IMR-90 (cell line): ENCODE data around the gene HEATR5A. TPM values are rescaled to one million over a fixed set of nuclear protein-coding genes. Genes with fewer than 3 reads are reported as not detected.

Experiments
- ATAC-seq: fragments of 200-7000 bp; cut with Tn5 transposase; 2 replicates; pipeline ENCODE4 v1.9.1; 2020; ENCODE audit warnings: low read depth, mild to moderate bottlenecking, moderate library complexity
- BruUV-seq: library from RNA; stranded (reverse); fragments of 400-500 nt; replicated peaks from 2 replicates; lab custom pipeline; 2021; lab: Mats Ljungman, UMichigan
- CTCF ChIA-PET: fragments of 300-600 bp; formaldehyde crosslinking; extraction: SDS; loops from one replicate; lab custom pipeline; 2021; ENCODE audit warnings: antibody characterized with exemption; lab: Yijun Ruan, JAX
- POLR2A ChIA-PET: fragments of 300-600 bp; sonication (Branson Sonifier 250); formaldehyde crosslinking; loops from one replicate; lab custom pipeline; 2022; ENCODE audit warnings: antibody characterized with exemption; ENCODE audit not compliant: unreplicated experiment; lab: Charles Lee
- DNase-seq: peaks from one replicate; pipeline ENCODE4 v3.0.0; 2013
- H2AFZ ChIP-seq: replicated peaks from 2 replicates; pipeline ENCODE3; 2013; ENCODE audit warnings: low read length, mild to moderate bottlenecking; ENCODE audit not compliant: poor library complexity
- H2AK5ac ChIP-seq: 2 replicates; pipeline ENCODE4 v1.6.1; 2013; ENCODE audit warnings: low read depth, low read length, inconsistent platforms
- H2AK9ac ChIP-seq: replicated peaks from 2 replicates; pipeline ENCODE3; 2013; ENCODE audit warnings: mild to moderate bottlenecking, low read depth, low read length, moderate library complexity; ENCODE audit not compliant: poor library complexity
- H2BK120ac ChIP-seq: 2 replicates; pipeline ENCODE4 v1.6.1; 2013; ENCODE audit warnings: low read depth, low read length, inconsistent platforms
- H2BK15ac ChIP-seq: 3 replicates; pipeline ENCODE4 v1.6.1; 2013; ENCODE audit warnings: low read depth, low read length, inconsistent platforms
- H2BK20ac ChIP-seq: 2 replicates; pipeline ENCODE4 v1.6.1; 2013; ENCODE audit warnings: low read depth, mild to moderate bottlenecking, inconsistent platforms, low read length, moderate library complexity
- H2BK5ac ChIP-seq: 2 replicates; pipeline ENCODE4 v1.6.1; 2013; ENCODE audit warnings: mild to moderate bottlenecking, low read depth, low read length, inconsistent platforms; ENCODE audit not compliant: poor library complexity, severe bottlenecking
- H3K14ac ChIP-seq: replicated peaks from 2 replicates; pipeline ENCODE4 v1.6.1; 2013; ENCODE audit warnings: low read depth, low read length, inconsistent platforms
- H3K18ac ChIP-seq: 2 replicates; pipeline ENCODE4 v1.6.1; 2013; ENCODE audit warnings: low read depth, low read length, control low read depth
- H3K23ac ChIP-seq: 2 replicates; pipeline ENCODE4 v1.6.1; 2013; ENCODE audit warnings: low read depth, low read length, inconsistent platforms
- H3K27ac ChIP-seq: 2 replicates; pipeline ENCODE4 v1.5.1; 2013; ENCODE audit warnings: mild to moderate bottlenecking, control low read depth, low read length; ENCODE audit not compliant: insufficient read depth
- H3K27me3 ChIP-seq: 2 replicates; pipeline ENCODE4 v1.6.1; 2013; ENCODE audit warnings: low read length; ENCODE audit not compliant: control insufficient read depth, insufficient read depth
- H3K36me3 ChIP-seq: 2 replicates; pipeline ENCODE4 v1.6.1; 2013; ENCODE audit warnings: low read length, mixed read lengths; ENCODE audit not compliant: control insufficient read depth, insufficient read depth
- H3K4ac ChIP-seq: 2 replicates; pipeline ENCODE4 v1.6.1; 2013; ENCODE audit warnings: low read depth, low read length, inconsistent platforms
- H3K4me1 ChIP-seq: 2 replicates; pipeline ENCODE4 v1.6.1; 2013; ENCODE audit warnings: low read length, mixed read lengths; ENCODE audit not compliant: control insufficient read depth, insufficient read depth
- H3K4me2 ChIP-seq: 2 replicates; pipeline ENCODE4 v1.6.1; 2013; ENCODE audit warnings: low read depth, mild to moderate bottlenecking, control low read depth, low read length, moderate library complexity
- H3K4me3 ChIP-seq: 2 replicates; pipeline ENCODE4 v1.5.1; 2013; ENCODE audit warnings: low read depth, mild to moderate bottlenecking, control low read depth, low read length, moderate library complexity; ENCODE audit not compliant: insufficient read depth
- H3K56ac ChIP-seq: 2 replicates; pipeline ENCODE4 v1.6.1; 2013; ENCODE audit warnings: low read length, inconsistent platforms; ENCODE audit not compliant: insufficient read depth; ENCODE audit errors: extremely low read depth
- H3K79me1 ChIP-seq, 2 experiments: 2 replicates each; pipeline ENCODE4 v1.6.1; 2013; ENCODE audit warnings: low read length in 2 of 2, inconsistent platforms in 1 of 2, low read depth in 1 of 2
- H3K9ac ChIP-seq: 2 replicates; pipeline ENCODE4 v1.6.1; 2013; ENCODE audit warnings: low read depth, low read length, control low read depth
- H3K9me1 ChIP-seq: 2 replicates; pipeline ENCODE4 v1.6.1; 2013; ENCODE audit warnings: low read length, inconsistent platforms; ENCODE audit not compliant: insufficient read depth
- H3K9me3 ChIP-seq: 2 replicates; pipeline ENCODE4 v1.6.1; 2013; ENCODE audit warnings: low read length; ENCODE audit not compliant: control insufficient read depth, insufficient read depth
- H4K20me1 ChIP-seq: 2 replicates; pipeline ENCODE4 v1.6.1; 2013; ENCODE audit warnings: low read length, inconsistent platforms; ENCODE audit not compliant: insufficient read depth
- H4K5ac ChIP-seq: 2 replicates; pipeline ENCODE4 v1.6.1; 2013; ENCODE audit warnings: mild to moderate bottlenecking, low read depth, low read length, control low read depth
- H4K8ac ChIP-seq, 2 experiments: 2 replicates each; pipeline ENCODE4 v1.6.1; 2013; ENCODE audit warnings: low read depth in 2 of 2, low read length in 2 of 2, control low read depth in 1 of 2, inconsistent platforms in 1 of 2
- H4K91ac ChIP-seq: 2 replicates; pipeline ENCODE4 v1.6.1; 2013; ENCODE audit warnings: low read depth, low read length, inconsistent platforms; ENCODE audit not compliant: insufficient read depth
- CEBPB ChIP-seq: IDR thresholded peaks from 2 replicates; pipeline ENCODE4 v1.6.1; 2012; ENCODE audit warnings: low read depth, low read length, improper control_type of control experiment
- MAFK ChIP-seq: IDR thresholded peaks from 2 replicates; pipeline ENCODE4 v1.6.1; 2012; ENCODE audit warnings: low read depth, low read length, improper control_type of control experiment
- WGBS, 2 experiments: methylation state at CpG; one replicate each; pipeline versions ENCODE4 v1.1.5 to v1.1.7; 2013; ENCODE audit warnings: missing lambda C conversion rate in 2 of 2; ENCODE audit not compliant: insufficient read length in 1 of 2; ENCODE audit errors: extremely low coverage in 2 of 2; 5-methylcytosine and 5-hydroxymethylcytosine counted together
- dilution Hi-C: fragments of 300-500 bp; cut with HindIII; formaldehyde crosslinking; loops from one replicate; pipeline ENCODE4 v1.14.3; 2018; ENCODE audit warnings: low sequenced_read_pairs; ENCODE audit not compliant: unreplicated experiment
- in situ Hi-C: fragments of 300-500 bp; cut with MboI; formaldehyde crosslinking; loops from 3 replicates; pipeline ENCODE4 v1.14.3; 2019; ENCODE audit warnings: low sequenced_read_pairs, inconsistent platforms, mixed read lengths
- intact Hi-C: fragments of 100-400 bp; cut with micrococcal nuclease; formaldehyde crosslinking; loops from 2 replicates; pipeline ENCODE4 v1.10.0; 2022
- polyA plus RNA-seq, 3 experiments: library from polyadenylated mRNA; depleted of rRNA; stranded (reverse); fragments of >200 nt; gene quantifications; 2 replicates each; pipeline ENCODE4 v1.2.3, GENCODE V29; 2012; ENCODE audit warnings: low replicate concordance in 1 of 3
- total RNA-seq: library from RNA; depleted of rRNA; stranded (reverse); fragments of >200 nt; gene quantifications from 2 replicates; pipeline ENCODE4 v1.2.3, GENCODE V29; 2012

The HEATR5A gene
- total and polyA plus RNA-seq, 2 of the 4 experiments (the other 2 are of a cell fraction): 14.0 to 48.9 TPM

DNA sequence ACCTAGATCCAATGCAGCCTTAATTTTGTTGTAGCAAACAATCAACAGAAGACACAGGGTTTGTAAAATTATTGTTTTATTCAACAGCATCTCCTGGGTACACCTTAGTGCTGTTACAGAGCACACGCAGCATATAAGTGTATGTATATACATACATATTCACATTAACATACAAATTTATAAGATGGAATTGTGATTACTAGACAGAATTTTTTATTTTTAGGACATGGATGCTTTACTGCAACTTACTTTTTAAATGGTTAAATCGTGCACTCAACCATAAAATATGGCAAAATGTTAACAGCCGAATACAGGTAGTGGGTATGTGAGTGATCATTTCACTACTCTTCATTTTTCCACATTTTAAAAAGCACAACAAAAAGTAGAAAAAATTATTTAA, 16.6 kb downstream of the HEATR5A start:
- Histone ChIP-seq H3K4me3 (no peak overlapping the region), H3K4me1 (no peaks in the 10 kb centered on the region), H4K91ac (no peak overlapping the region), H3K23ac (no peak overlapping the region), H4K8ac (no peak overlapping the region), H2BK15ac (no peak overlapping the region), H2AFZ (no peak overlapping the region), H3K9me1 (peaks cover 9% of the 10 kb centered on the region; the same call in 1 of the 2 replicates), H4K5ac (no peak overlapping the region), H3K27me3 (no peaks in the 10 kb centered on the region), H3K56ac (no peak overlapping the region), H3K27ac (no peak overlapping the region), H3K14ac (no peak overlapping the region), H4K20me1 (no peaks in the 10 kb centered on the region), H2BK20ac (no peak overlapping the region), H2BK120ac (no peak overlapping the region), H3K4ac (no peak overlapping the region), H2AK5ac (no peak overlapping the region), H3K9ac (no peak overlapping the region), H3K36me3 (peaks cover 7% of the 10 kb centered on the region), H3K9me3 (no peaks in the 10 kb centered on the region), H2BK5ac (no peak overlapping the region), H3K4me2 (no peak overlapping the region), H3K79me1 (peaks cover 23 to 26% of the 10 kb centered on the region in 2 experiments), H2AK9ac (no peak overlapping the region), H3K18ac (no peak overlapping the region)
- no CpG with 5 or more reads among the region's 3 CpGs for WGBS, 2 experiments
- ChIA-PET POLR2A (no interaction called here), CTCF (no interaction called here)
- intact Hi-C loops (no loop called here), dilution Hi-C loops (no loop called here), in situ Hi-C loops (no loop called here)
- no TSS peak for BruUV-seq
- TF ChIP-seq CEBPB: no peak
- TF ChIP-seq MAFK: peak; percentile 41; the same call in 1 of the 2 replicates
- DNase-seq: no peak
- ATAC-seq: no peak
